ENCODE measurements around the gene IGF1R.

The IGF1R gene

DNA sequence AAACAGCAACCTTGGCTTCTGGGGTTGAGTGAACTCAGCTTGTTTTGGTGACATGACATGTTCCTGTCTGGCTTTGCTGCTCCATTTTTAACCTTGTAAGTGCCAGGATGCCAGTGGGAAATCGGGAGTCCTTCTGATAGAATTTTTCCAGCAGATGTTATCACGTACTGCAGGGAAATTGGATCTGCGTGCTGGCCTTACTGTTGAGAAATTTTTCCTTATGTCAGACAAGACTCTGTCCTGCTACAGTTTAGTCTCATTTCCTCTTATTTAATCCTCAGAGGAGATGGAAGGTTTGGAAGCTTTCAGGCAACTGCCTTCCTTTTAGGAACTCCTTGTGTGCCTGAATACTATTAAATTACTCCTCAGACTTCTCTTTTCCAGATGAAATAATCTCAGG is 278.7 kb downstream of the IGF1R start:
- DNase-seq: no peak

DNA sequence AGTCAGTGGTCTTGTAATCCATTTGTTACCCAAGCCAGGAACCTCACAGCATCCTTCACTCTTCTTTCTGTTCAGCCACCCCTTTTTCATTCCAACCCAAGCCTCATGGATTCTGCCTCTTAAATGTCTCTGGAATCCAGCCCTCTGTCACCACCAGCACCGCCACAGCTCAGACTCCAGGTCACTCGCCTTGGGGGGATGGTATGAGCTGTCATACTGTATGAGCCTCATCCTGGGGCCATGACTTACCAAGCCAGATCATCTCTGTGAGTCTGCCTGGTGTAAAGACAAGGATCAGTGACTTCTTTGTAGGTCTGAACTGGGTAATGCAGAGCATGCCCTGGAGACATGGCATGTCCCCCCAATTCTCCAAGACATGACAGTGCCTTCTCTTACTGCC is 279.7 kb downstream of the IGF1R start:
- DNase-seq: no peak

DNA sequence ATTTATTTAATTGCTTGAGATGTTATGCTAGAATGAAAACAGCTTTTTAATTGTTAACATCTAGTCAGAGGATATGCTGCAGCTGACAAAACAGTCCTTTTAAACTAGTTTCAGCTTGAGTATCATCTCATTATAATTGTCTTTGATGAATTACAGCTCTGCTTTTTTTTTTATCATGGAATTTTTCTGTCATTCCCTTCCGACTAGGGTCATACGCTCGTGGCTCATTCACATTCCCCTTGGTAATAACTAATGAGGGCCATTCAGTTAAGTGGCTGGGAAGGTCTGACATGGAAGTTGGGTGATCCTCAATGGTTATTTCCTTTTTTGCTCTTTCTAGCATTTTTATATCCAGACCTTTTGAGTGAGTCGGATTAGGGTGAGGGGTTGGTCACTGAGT is 282.2 kb downstream of the IGF1R start:
- DNase-seq: no peak

DNA sequence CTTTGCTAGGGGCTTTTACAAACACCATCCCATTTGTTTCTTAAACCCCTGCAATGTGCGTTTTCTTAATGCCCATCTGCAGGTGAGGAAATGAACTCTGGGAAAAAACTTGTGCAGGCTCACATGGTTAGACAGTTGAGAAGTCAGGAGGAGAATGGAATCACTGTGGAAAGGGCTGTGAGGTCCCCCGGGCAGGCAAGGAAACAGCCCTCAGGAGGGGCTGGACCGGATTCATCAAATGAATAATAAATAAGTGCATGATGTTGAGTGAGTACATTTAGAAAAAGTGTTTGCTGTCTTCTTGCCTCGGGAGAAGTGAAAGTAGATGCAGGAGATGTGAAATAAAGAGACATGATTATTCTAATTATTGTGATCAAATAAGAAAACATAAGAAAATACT is 282.7 kb downstream of the IGF1R start:
- no peak for DNase-seq

DNA sequence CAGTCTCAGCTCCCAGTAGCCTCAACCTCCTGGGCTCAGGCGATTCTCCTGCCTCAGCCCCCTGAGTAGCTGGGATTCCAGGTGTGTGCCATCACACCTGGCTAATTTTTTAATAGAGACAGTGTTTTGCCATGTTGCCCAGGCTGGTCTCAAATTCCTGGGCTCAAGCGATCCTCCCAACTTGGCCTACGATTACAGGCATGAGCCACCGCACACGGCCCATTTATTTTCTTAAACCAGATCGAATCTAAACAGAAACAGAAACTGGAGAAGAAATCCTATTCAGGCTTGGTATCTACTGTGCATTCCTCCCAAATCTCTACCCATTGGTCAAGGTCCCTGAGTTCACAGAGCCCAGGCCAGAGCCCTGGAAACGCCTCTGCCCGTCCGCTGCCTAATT is 285.1 kb downstream of the IGF1R start:
- no peak for DNase-seq

DNA sequence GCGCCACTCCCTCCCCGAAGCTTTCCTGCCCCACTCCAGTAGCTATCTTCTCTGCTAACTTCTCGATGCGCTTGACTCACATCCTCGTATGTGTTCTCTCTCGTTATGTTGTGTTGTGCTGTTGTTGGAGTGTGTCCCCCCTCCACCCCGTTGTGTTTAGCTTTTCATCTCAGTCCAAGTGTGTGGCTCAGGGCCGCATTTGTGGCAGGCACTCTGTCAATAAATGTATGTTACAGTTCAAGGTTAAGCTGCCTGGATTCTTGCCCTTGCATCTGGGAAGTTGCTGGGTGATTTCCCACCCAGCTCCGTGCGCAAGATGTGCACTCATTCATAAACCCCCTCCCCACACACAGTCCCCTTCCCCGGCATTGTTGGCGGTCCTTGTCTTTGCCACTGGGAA is 287.4 kb downstream of the IGF1R start:
- DNase-seq: no peak

DNA sequence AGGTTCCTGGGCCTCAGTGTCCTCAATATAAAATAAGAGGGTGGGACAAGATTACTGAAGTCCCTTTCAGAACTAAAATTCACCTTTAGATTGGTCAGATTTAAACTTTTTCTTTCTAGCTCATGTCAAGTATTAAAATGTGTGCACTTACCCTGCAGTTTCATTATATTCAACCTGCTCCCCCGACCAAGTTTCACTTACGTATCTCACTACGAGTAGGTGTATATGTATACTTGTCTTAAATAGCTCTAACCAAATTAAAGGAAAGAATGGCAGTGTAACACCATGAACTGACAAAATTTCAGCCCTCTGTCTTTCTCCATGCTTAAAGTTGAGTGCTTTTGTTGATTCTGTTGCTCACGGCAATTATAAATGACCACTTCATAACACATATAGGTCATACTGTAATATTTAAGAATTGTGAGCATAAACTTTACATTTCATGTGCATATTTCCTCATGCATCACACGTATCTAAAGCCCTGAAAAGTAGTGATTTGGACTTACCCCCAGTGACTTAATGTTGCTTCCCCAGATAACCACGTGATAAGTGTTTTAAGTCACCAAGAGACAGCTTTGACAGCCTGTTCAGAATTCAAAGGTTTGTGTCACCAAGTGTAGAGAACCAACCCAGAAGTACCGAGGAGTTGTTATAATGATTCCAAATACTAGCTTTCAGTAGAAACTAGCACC is 289.2 kb downstream of the IGF1R start:
- no peak for DNase-seq

DNA sequence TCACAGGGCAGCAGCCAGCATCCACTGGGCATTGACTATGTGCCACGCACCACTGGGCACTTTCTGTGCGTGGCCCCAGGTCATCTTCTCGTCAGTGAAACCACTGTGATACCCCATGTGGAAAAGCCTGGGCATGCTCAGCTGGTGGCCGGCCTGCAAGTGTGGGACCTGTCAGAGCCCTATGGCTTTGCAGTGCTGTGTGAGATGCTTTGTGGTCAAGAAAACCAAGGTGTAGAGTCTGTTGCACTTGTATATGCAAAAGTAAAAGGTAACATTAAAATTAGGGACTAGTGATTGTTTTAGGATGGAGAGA is 289.7 kb downstream of the IGF1R start:
- DNase-seq: no peak

DNA sequence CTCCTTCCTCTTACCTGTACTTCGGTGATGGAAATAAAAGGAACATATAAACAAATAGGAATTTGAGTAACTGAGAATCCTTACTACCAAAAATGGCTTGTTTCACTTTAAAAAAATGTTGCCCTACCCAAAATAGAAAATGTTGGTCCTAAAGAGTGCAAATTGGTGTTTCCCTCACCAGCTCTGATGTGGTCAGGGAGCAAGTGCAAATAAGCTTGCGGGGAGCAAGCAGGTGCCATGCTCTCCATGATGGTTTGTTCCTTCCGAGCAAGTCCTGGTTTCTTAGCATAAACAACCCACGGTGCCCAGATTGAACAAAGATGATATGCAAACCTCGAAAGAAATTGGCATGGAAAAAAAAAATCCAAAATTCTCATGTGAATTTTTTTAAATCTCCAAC is 290.5 kb downstream of the IGF1R start:
- no peak for DNase-seq

DNA sequence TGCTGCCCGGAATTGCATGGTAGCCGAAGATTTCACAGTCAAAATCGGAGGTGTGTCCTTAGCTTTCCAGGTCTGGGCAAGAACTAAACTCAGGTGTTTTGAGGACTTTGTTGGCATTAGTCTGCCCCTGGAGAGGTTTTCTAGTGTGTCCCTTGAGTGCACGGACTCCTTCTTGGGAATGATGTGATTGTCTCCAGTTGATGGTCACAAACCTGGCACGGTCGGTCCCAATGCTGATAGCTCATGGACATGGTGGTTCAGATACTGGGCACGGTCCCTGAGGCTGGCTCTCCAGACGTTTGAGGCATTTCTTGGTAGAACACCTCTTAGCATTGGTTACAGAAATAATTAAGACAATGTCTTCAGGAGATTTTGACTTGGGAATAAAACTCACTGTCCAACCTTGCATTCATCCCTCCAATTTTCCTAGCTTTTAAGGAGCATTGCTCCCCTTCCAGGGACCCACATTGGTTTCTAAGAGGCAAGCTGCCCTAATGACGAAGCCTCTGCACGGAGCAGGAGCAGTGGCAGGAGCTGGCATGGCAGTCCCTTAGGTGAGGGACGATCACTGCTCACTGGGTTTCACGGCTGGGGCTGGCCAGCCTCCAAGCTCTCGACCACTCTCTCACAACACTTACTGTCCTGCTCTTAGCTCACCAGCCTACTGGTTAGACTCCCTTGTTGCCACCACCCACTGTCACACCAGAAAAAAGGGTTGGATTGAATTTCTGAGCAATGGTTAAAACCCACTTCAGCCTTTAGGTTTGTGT is 291.2 kb downstream of the IGF1R start:
- DNase-seq: no peak

DNA sequence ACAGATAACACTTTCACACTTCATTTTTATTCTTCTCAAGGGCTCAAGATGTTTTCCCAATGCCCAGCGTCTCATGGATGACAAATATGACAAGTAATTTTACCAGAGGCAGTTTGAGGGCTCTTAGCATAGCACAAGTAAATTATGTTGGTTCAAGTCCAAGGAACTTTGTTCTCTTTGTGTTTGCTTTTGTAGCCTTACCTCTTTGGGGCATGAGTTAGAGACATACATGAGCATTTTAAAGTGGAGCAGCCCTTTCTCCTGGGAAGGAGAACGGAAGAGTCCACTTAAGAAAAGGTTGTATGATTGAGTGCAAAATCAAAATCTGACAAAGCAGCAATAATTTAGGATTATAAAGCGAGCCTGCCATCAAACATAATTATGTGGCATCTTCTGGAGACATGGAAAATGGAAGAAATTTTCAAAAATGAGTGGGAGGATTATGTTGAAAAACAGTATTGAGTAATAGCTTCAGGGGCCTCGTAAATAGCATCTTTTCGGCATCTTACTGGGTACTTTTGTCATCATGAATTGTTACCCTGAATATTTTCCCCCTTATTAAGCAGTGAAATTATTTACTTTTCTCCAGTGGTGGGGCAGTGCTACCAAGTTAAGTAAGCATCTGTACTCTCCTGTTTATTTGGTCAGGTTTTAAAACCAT is 293.4 kb downstream of the IGF1R start:
- DNase-seq: no peak

DNA sequence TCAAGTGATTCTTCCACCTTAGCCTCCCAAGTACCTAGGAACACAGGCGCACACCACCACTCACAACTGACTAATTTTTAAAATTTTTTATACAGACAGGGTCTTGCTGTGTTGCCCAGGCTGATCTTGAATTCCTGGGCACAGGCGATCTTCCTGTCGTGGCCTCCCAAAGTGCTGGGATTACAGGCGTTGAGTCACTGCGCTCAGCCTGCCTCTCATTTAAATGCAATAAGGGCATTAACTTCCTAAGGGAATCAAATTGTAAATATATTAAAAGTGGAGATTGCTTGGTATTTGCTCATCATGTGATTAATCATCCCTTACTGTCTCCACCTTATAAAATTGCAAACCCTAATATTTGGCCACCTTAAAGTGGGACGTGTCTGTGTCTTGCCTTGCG is 294.1 kb downstream of the IGF1R start:
- no peak for DNase-seq

DNA sequence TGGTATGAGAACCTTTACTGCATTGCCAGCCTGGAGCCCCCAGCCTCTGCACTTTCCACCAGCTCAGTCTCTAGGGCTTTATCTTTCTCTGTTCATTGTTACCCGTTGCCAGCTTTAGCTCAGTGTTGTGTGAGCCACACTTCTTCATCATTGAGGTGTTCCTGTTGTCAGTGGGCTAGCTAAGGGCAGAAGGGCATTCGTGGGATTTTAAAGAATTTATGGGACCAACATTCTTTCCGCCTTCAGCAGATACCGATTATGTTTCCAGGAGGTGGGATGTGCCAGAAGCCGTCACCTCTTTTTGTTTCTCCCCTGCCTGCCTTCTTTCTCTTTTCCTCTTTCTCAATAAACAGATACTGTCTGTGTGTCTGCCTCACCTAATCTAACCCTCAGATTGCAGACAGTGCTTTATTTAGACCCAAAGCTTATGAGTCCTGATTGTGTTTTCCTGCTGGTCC is 294.7 kb downstream of the IGF1R start:
- DNase-seq: no peak

DNA sequence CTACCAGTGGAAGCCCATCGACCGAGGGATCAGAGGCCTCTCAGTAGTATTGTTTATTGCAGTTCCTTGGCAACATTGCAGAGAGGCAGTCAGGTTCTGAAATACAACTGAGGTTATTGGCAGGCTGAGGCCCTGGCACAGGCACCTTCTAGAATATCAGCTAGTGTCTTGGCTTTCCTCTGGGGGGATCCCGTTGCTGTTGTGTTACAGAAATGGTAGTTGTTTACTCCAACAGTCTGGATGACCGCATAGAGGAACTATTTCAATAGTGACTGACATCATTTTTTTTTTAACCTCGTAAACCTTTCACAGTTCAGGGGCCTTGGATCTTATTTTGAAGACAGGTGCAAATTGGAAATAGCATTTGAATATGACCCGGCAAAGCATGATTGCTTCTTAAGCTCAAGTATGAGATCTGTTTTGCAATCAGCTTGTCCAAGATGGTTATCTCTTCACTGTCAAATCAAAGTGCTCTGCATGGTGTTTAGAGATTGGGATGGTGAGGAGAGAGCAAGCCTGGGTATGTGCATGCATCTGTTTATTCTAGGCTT is 295.3 kb downstream of the IGF1R start:
- DNase-seq: no peak

DNA sequence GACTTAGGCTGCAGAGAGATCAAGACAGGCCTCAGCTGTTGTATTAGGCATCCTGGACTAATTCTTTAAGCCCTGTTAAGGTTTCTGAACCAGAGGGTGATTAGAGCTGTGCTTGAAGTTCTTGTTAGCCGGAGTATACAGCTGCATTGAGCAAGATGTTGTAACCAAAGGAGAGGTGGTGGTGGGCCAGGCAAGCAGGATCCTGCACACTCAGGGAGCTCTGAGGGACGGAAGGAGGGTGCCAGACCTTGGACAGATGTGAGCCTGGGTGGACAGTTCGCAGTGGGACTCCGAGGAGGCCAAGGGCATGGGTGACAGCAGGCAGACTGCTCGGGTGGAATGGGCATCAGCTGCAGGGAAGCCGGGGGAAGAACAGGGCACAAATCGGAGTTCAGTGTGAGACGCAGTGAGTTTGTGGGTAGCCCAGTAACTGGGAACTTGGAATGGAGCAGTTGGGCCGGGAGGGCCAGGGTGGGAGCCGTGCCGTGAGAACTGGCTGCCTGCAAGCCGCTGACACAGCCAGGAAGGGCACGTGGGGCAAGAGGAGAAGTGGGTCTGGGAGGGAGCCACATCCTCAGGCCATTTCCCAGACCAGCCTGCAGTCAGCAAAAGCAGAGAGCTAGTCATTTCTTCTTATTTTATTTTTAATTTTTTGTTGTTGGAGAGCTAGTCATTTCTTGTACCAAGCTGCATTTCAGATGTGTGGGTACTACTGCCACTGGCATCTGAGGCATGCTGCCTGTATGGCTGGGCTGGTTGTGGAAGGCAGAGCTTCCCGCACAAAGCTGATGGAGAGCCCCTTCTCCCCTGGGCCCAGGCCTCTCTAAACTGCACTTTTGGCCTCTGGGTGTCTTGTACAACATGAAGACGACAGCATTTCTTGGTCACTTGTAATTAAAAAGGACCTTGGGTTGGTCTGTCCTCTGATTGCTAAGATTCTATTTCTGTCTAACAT is 298.2 kb downstream of the IGF1R start:
- DNase-seq: no peak

DNA sequence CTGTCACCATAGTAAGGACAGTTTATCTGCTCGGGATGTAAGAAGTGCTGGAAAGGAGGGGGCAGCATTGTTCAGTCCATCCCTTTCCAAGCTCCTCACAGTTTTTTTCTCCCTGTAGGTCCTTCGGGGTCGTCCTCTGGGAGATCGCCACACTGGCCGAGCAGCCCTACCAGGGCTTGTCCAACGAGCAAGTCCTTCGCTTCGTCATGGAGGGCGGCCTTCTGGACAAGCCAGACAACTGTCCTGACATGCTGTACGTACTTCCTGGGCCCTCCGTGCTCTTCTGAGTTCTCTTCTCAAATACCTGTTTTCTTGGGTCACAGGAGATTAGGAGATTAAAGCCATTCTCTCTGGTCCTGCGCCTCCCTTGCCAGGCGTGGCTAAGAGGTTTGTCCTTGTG is 300.1 kb downstream of the IGF1R start:
- no peak for DNase-seq

DNA sequence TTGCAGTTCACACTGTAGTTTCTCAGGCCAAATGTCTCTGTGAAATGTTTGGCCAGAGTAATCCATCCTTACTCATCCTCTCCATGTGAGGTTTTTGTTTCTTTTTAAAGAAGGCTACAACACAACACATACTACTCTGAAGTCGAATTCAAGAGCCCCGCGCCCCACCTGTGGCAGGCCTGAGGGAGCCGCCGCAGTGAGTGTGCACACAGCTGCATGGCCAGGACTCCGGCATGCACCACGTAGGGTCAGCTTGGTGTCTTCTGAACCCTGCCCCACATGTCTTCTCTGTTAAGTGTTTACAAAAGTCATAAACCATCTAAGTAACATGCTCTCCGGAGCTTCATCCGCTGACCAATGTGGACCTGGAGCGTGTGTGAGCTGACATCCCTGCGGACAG is 300.6 kb downstream of the IGF1R start:
- DNase-seq: no peak

DNA sequence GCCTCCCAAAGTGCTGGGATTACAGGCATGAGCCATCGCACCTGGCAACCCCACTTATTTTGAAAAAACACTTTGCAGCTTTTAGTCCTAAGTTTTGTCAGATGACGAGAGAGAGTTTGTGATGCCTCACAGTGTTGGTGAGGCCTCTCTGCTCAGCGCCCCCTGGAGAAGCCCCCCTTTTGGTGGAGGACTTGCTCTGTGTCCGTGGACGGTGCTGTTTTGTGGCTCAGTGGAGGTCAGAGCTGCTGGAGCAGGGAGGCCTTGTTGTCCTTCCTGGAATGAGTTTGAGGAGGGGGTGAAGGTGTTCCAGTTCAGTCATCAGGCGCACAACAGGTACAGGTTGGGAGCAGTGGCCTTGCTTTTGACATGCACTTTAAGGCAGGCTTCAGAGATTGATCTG is 301.3 kb downstream of the IGF1R start:
- no peak for DNase-seq

DNA sequence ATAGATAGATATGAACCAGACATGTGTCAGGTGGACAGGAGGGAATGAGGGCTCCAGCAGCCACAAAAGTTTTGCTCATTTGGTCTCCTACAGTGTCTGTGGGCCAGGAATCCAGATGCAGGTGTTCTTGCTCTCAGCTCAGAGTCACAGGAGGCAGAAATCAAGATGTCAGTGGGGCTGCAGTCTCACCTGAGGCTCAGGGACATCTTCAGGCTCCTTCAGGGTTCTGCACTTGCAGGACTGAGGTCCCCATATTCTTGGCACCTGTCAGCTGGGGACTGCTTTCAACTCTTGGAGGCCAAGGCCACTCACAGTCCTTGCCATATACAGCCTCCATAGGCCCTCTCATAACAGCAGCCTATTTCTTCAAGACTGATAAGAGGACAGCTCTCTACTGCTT is 301.9 kb downstream of the IGF1R start:
- no peak for DNase-seq

DNA sequence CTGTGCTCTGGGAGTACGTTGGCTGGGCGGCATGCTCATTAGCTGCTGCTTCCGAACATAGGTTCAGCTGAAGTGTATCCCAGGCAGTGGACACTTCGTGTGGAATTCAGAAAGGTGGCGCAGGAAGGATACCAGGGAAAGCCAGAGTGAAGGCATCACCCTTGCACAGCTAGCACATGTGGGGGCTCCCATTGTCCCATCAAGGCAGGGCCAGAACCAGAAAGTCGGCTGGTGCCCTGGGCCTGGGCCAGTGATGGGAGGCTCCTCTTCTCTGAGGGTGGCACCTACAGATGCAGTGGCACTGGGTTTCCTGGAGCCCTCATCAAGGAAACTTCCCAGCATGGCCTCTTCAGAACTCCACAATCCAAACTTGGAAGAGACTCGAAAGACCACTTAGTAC is 302.7 kb downstream of the IGF1R start:
- no peak for DNase-seq

DNA sequence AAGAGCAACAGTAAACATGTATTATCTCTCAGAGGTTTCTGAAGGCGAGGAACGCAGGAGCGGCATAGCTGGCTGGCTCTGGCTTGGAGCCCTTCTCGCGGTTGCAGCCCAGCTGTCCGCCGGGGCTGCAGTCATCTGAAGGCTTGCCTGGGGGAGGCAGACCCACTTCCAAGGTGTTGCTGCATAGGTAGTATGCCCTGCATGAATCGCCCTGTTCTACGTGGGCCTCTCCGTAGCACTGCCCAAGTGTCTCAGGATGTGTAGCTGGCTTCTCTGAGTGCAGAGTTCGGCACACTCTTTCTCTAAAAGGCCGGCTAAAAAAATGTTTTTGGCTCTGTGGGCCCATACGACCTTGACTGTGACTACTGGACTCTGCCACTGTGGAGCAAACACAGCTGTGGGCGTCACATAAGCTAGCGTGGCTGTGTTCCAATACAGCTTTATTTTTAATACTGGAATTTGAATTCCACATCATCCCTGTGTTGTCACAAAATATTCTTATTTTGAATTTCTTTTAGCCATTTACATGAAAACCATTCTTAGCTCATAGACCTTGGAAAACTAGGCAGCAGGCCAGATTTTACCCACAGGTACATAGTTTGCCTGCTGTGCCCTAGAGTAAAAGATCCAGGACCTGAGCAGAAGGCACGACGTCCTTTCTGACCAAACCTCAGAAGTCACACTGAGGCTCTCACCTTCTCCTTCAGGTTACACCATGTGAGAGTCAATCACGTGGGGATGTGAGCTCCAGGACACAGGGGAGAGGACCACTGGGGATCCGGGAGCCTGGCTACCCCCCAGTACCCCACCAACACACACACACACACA is 303.4 kb downstream of the IGF1R start:
- DNase-seq: no peak

DNA sequence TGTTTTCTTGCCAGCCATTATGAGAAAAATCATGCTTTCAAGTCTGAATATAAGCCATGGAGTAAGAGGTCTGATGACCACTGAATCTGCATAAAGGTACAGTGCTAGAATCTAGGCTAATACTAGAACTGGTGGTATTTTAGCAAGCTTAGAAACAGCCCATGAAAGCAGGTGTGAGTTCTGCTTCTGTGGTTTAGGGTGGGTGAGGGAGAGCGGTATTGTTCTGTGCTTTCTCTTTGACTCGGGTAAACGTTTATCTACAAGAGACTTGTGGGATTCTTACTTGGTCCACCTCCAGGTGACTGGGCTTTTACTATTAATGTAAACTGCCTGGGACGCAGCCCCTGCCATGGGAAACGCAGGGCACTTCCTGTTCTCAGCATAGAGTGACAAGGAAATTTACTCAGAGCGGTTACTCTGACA is 304.1 kb downstream of the IGF1R start:
- no peak for DNase-seq
